Heart right ventricle (tissue), 16 donors: Measurements from ENCODE around the gene PKHD1. TPM values are rescaled to one million over a fixed set of nuclear protein-coding genes. Genes with fewer than 3 reads are reported as not detected.

Source experiments
- ATAC-seq, 8 donors: fragments of 200-7000 bp; cut with Tn5 transposase; one replicate each; pipeline ENCODE4 v1.9.1; 2020; ENCODE audit warnings: mild to moderate bottlenecking in 8 of 8, moderate library complexity in 8 of 8, moderate number of reproducible peaks in 1 of 8
- DNase-seq, 2 donors: peaks; one replicate each; pipeline ENCODE4 v3.0.0-alpha.2; 2020
- H3K27ac ChIP-seq, 10 donors: fragments of 200-600 bp; sonication (generic) in 2 of 10; one replicate each; pipeline versions ENCODE4 v1.5.0 to v1.8.0; 2020 to 2022; ENCODE audit warnings: mild to moderate bottlenecking in 3 of 10
- H3K27me3 ChIP-seq, 7 donors: fragments of 200-600 bp; one replicate each; pipeline ENCODE4 v1.8.0; 2021 to 2022; ENCODE audit warnings: mild to moderate bottlenecking in 2 of 7
- H3K36me3 ChIP-seq, 9 donors: fragments of 200-600 bp; sonication (generic) in 1 of 9; one replicate each; pipeline versions ENCODE4 v1.5.0 to v1.8.0; 2020 to 2022; ENCODE audit warnings: mild to moderate bottlenecking in 2 of 9
- H3K4me1 ChIP-seq, 9 donors: fragments of 200-600 bp; sonication (generic) in 1 of 9; one replicate each; pipeline versions ENCODE4 v1.5.0 to v1.8.0; 2020 to 2022; ENCODE audit warnings: mild to moderate bottlenecking in 4 of 9
- H3K4me3 ChIP-seq, 10 donors: fragments of 200-600 bp; sonication (generic) in 2 of 10; one replicate each; pipeline versions ENCODE4 v1.5.0 to v1.8.0; 2020 to 2022; ENCODE audit warnings: mild to moderate bottlenecking in 7 of 10, moderate library complexity in 2 of 10
- H3K9me3 ChIP-seq, 11 donors: fragments of 200-600 bp in 10 of 11; sonication (generic) in 2 of 11; one replicate each; pipeline versions ENCODE4 v1.5.0 to v1.8.0; 2013 to 2022; ENCODE audit warnings: mild to moderate bottlenecking in 2 of 11, control low read depth in 1 of 11, moderate library complexity in 1 of 11
- CTCF ChIP-seq, 9 donors: fragments of 200-600 bp; sonication (generic) in 2 of 9; IDR thresholded peaks; one replicate each; pipeline versions ENCODE4 v1.5.0 to v1.8.0; 2021 to 2022; ENCODE audit warnings: antibody characterized with exemption in 9 of 9, mild to moderate bottlenecking in 5 of 9, moderate library complexity in 1 of 9
- WGBS, 2 donors: extraction: QIAGEN DNeasy Blood & Tissue Kit; methylation state at CpG; one replicate each; pipeline ENCODE4 v1.1.7; 2013; ENCODE audit warnings: inconsistent platforms in 1 of 2; 5-methylcytosine and 5-hydroxymethylcytosine counted together
- intact Hi-C, 10 donors: fragments of 100-400 bp; cut with DNase I; formaldehyde crosslinking; loops; one replicate each; pipeline versions ENCODE4 v1.11.1 to v1.14.2; 2022
- polyA plus RNA-seq, 2 donors: library from polyadenylated mRNA; stranded (reverse); fragments of 200-250 nt; gene quantifications; one replicate each; pipeline ENCODE4 v1.2.3, GENCODE V29; 2013
- total RNA-seq, 10 donors: library from RNA; stranded (reverse); fragmentation: NEBNext Ultra II Directional in 3 of 10; extraction: Animal tissue kit (Norgen Biotek cat#: 25700) in 3 of 10; gene quantifications; one replicate each; pipeline versions ENCODE4 v1.2.1 to v1.2.4, GENCODE V29; 2021 to 2023
- donor health status: Arrhythmogenic right ventricular cardiomyopathy.
- donor health status: ischemic (EF 13 %, LVEDD 7.1; RV severe dilation, severe dysfunction).
- donor health status: healthy with polysubstance abuse.
- donor health status: DM: no; HTN: yes; CAD: no.
- donor health status: DM: no; HTN: no; CAD: no.
- donor health status: ischemic (EF 25% LVEDD 6.9; RV normal size, moderate dysfunction).
- donor health status: ischemic (EF 25% LVEDD 5.7; RV mildly dilated, moderate dysfunction).
- donor health status: healthy.
- donor health status: DM: yes; HTN: yes; CAD: no.
- donor health status: Ischemic cardiomyopathy.
- donor health status: ischemic (EF 35%, LVEDD 5.7; RV mildly dilated, moderate dysfunction).
- donor health status: nonischemic (EF 11% LVEDD 7.7; RV severe dilation, severe dysfunction).
- donor health status: DM: yes; HTN: yes; CAD: no.
- donor health status: PGD.
- donor health status: ischemic (EF 29% LVEDD 5.4; RV normal size, mild dysfunction).
- donor health status: nonischemic (EF 23%, LVEDD 6.1; RV moderate dilation, normal function).

Gene PKHD1
- total and polyA plus RNA-seq, 12 donors: under 0.01 to 0.07 (median 0.02) TPM; not detected in 7

- H3K27ac ChIP-seq: no peak overlapping the region
- no peaks in the 10 kb centered on the region for H3K4me1 ChIP-seq
- DNase-seq: no peak
- no peak overlapping the region for H3K4me3 ChIP-seq
- no peaks in the 10 kb centered on the region for H3K27me3 ChIP-seq
- ATAC-seq: no peak
- TF ChIP-seq CTCF (IDR thresholded peaks at IDR 0.05): no peak
- no peaks in the 10 kb centered on the region for H3K9me3 ChIP-seq
- no peaks in the 10 kb centered on the region for H3K36me3 ChIP-seq
- 67 to 73% methylated on average over 4 of the region's 4 CpGs for WGBS, 2 donors
- intact Hi-C loops: no loop called here
Observed at GRCh38 chr6:51936531-51937290, 150.7 kb downstream of the PKHD1 start.

- intact Hi-C loops: no loop called here
- DNase-seq: no peak
Observed at GRCh38 chr6:51934098-51934497, 153.3 kb downstream of the PKHD1 start.

DNA sequence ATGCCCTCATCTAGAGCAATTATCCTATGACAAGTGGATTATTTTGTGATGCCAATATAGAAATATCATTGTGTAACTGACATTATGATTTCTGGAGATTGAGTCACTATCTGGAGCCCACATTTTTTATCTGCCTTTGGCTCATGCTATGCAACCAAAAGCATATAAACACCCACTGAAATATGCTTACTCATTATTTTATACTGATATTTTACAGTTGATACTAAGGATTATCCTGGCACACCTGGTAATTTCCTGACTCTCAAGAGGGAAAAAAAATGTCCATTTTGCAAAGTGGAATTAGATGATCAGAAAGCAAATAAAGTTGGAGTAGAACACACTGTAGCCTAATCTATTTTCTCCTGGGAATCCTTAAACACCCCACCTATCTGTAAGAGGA lies 154.5 kb downstream of the PKHD1 start:
- no peak for TF ChIP-seq CTCF (IDR thresholded peaks at IDR 0.05)
- intact Hi-C loops: no loop called here
- Histone ChIP-seq H3K9me3 (no peaks in the 10 kb centered on the region), H3K27me3 (no peaks in the 10 kb centered on the region), H3K36me3 (no peaks in the 10 kb centered on the region), H3K4me3 (no peak overlapping the region), H3K27ac (no peak overlapping the region), H3K4me1 (no peaks in the 10 kb centered on the region)
- DNase-seq (no peak), ATAC-seq (no peak)

More at GRCh38 chr6:51934098-51934497, 153.3 kb downstream of the PKHD1 start:
- Histone ChIP-seq H3K4me1 (no peaks in the 10 kb centered on the region), H3K27me3 (no peaks in the 10 kb centered on the region), H3K27ac (no peak overlapping the region), H3K4me3 (no peak overlapping the region), H3K36me3 (no peaks in the 10 kb centered on the region), H3K9me3 (no peaks in the 10 kb centered on the region)
- no peak for ATAC-seq
- 39 to 46% methylated on average over 7 of the region's 7 CpGs for WGBS, 2 donors
- no peak for TF ChIP-seq CTCF (IDR thresholded peaks at IDR 0.05)

- no peak overlapping the region for H3K27ac ChIP-seq
- DNase-seq: no peak
- TF ChIP-seq CTCF (IDR thresholded peaks at IDR 0.05): no peak
- peaks cover 0 to 2% (median 0%) of the 10 kb centered on the region in 11 donors for H3K9me3 ChIP-seq
- H3K4me1 ChIP-seq: no peaks in the 10 kb centered on the region
- no peak overlapping the region for H3K4me3 ChIP-seq
- H3K36me3 ChIP-seq: no peaks in the 10 kb centered on the region
- WGBS, 2 donors: 79% methylated on average over 3 of the region's 3 CpGs
- no peak for ATAC-seq
- H3K27me3 ChIP-seq: peaks cover 0 to 8% (median 0%) of the 10 kb centered on the region in 7 donors
- intact Hi-C loops: no loop called here
Observed at GRCh38 chr6:51930602-51931001, 156.8 kb downstream of the PKHD1 start.
